Gastroesophageal sphincter (tissue), 4 donors: ENCODE data around the gene RABGGTA. TPM values are rescaled to one million over a fixed set of nuclear protein-coding genes. Genes with fewer than 3 reads are reported as not detected.

Experiments used
- ATAC-seq: fragments of 150-250 bp; one replicate; pipeline ENCODE4 v1.9.1; 2016; ENCODE audit warnings: mild to moderate bottlenecking, moderate library complexity
- H3K27ac ChIP-seq, 4 donors: fragments of 200-600 bp; sonication (generic) in 3 of 4; 1 replicate in 3 of 4; 2 replicates in 1 of 4; pipeline ENCODE4 v1.5.1; 2016 to 2019
- H3K27me3 ChIP-seq: fragments of 200-600 bp; sonication (generic); one replicate; pipeline ENCODE4 v1.5.1; 2019
- H3K36me3 ChIP-seq, 2 donors: fragments of 200-600 bp; sonication (generic); one replicate each; pipeline ENCODE4 v1.5.1; 2019; ENCODE audit warnings: control low read depth in 1 of 2
- H3K4me1 ChIP-seq, 3 donors: fragments of 200-600 bp; sonication (generic); 1 replicate in 2 of 3; 2 replicates in 1 of 3; pipeline ENCODE4 v1.5.1; 2016 to 2019; ENCODE audit warnings: control low read depth in 2 of 3
- H3K4me3 ChIP-seq, 2 donors: fragments of 200-600 bp; sonication (generic); one replicate each; pipeline ENCODE4 v1.5.1; 2019; ENCODE audit warnings: mild to moderate bottlenecking in 1 of 2, moderate library complexity in 1 of 2
- H3K9me3 ChIP-seq, 3 donors: fragments of 200-600 bp; sonication (generic); one replicate each; pipeline ENCODE4 v1.5.1; 2017 to 2019; ENCODE audit warnings: control low read depth in 2 of 3
- CTCF ChIP-seq, 4 experiments: fragments of 200-600 bp in 2 of 4; fragments of 450-650 bp in 2 of 4; sonication (generic) in 1 of 4; IDR thresholded peaks; one replicate each; pipeline ENCODE4 v1.5.1; 2017 to 2019; ENCODE audit warnings: antibody characterized with exemption in 4 of 4, mild to moderate bottlenecking in 2 of 4, moderate library complexity in 2 of 4
- EP300 ChIP-seq: sonication (generic); formaldehyde crosslinking; IDR thresholded peaks from one replicate; pipeline ENCODE4 v1.6.1; 2017; ENCODE audit warnings: antibody characterized with exemption, mild to moderate bottlenecking
- POLR2A ChIP-seq, 2 donors: fragments of 450-650 bp; IDR thresholded peaks; one replicate each; pipeline ENCODE4 v1.6.1; 2017; ENCODE audit warnings: antibody characterized with exemption in 2 of 2, mild to moderate bottlenecking in 2 of 2, moderate library complexity in 1 of 2
- POLR2AphosphoS5 ChIP-seq: sonication (generic); formaldehyde crosslinking; IDR thresholded peaks from one replicate; pipeline ENCODE4 v1.6.1; 2017; ENCODE audit warnings: antibody characterized with exemption
- WGBS, 2 donors: methylation state at CpG; one replicate each; pipeline ENCODE4 v1.1.5; 2018; ENCODE audit warnings: low coverage in 1 of 2; 5-methylcytosine and 5-hydroxymethylcytosine counted together
- total RNA-seq, 4 donors: library from RNA; depleted of rRNA; stranded (reverse); fragments of >200 nt; gene quantifications; one replicate each; pipeline ENCODE4 v1.1.0, GENCODE V29; 2016

RABGGTA gene
- total RNA-seq, 4 donors from 2014 or later: 12.9 to 27.6 (median 16.5) TPM

GRCh38 chr14:24260026-24260779 is 11.2 kb downstream of the RABGGTA start:
- H3K4me3 ChIP-seq: no peak overlapping the region
- TF ChIP-seq CTCF (IDR thresholded peaks at IDR 0.05) (no peak), POLR2AphosphoS5 (no peak), EP300 (no peak), POLR2A (IDR thresholded peaks at IDR 0.05) (no peak)
- no peak overlapping the region for H3K27ac ChIP-seq
- H3K9me3 ChIP-seq: no peaks in the 10 kb centered on the region
- H3K4me1 ChIP-seq: peaks cover 0 to 9% (median 0%) of the 10 kb centered on the region in 3 donors
- no peaks in the 10 kb centered on the region for H3K27me3 ChIP-seq
- 80 to 88% methylated on average over 1 to 7 of the region's 16 CpGs for WGBS, 2 donors
- ATAC-seq: no peak
- peaks cover 0 to 11% of the 10 kb centered on the region in 2 donors for H3K36me3 ChIP-seq

- no peak overlapping the region for H3K4me3 ChIP-seq
- H3K9me3 ChIP-seq: no peaks in the 10 kb centered on the region
- ATAC-seq: no peak
- peaks cover 0 to 9% of the 10 kb centered on the region in 2 donors for H3K36me3 ChIP-seq
- no peak overlapping the region for H3K27ac ChIP-seq
- TF ChIP-seq EP300 (no peak), POLR2AphosphoS5 (no peak), POLR2A (IDR thresholded peaks at IDR 0.05) (no peak), CTCF (IDR thresholded peaks at IDR 0.05) (no peak)
- 90% methylated on average over 6 of the region's 16 CpGs; no CpG with 5 or more reads in 1 of the 2 donors for WGBS, 2 donors
- peaks cover 0 to 9% (median 0%) of the 10 kb centered on the region in 3 donors for H3K4me1 ChIP-seq
- H3K27me3 ChIP-seq: no peaks in the 10 kb centered on the region
Measured at GRCh38 chr14:24259282-24260025, 11.9 kb downstream of the RABGGTA start.

GRCh38 chr14:24258548-24259265 is 12.7 kb downstream of the RABGGTA start:
- ATAC-seq: no peak
- 86 to 91% methylated on average over 3 to 9 of the region's 18 CpGs for WGBS, 2 donors

GRCh38 chr14:24258119-24258518 is 13.3 kb downstream of the RABGGTA start:
- WGBS, 2 donors: 75 to 76% methylated on average over 4 to 5 of the region's 9 CpGs
- no peaks in the 10 kb centered on the region for H3K27me3 ChIP-seq
- no peak overlapping the region for H3K27ac ChIP-seq
- TF ChIP-seq EP300 (no peak), POLR2AphosphoS5 (no peak), CTCF (IDR thresholded peaks at IDR 0.05) (no peak), POLR2A (IDR thresholded peaks at IDR 0.05) (no peak)
- H3K36me3 ChIP-seq: peaks cover 0 to 19% of the 10 kb centered on the region in 2 donors
- no peak overlapping the region for H3K4me3 ChIP-seq
- no peak for ATAC-seq
- no peaks in the 10 kb centered on the region for H3K9me3 ChIP-seq
- peaks cover 0 to 9% (median 0%) of the 10 kb centered on the region in 3 donors for H3K4me1 ChIP-seq

More at GRCh38 chr14:24258548-24259265, 12.7 kb downstream of the RABGGTA start:
- peaks cover 0 to 9% (median 0%) of the 10 kb centered on the region in 3 donors for H3K4me1 ChIP-seq
- no peak overlapping the region for H3K27ac ChIP-seq
- no peak for TF ChIP-seq POLR2A (IDR thresholded peaks at IDR 0.05)
- no peak for TF ChIP-seq POLR2AphosphoS5
- TF ChIP-seq CTCF (IDR thresholded peaks at IDR 0.05): no peak
- TF ChIP-seq EP300: no peak
- H3K9me3 ChIP-seq: no peaks in the 10 kb centered on the region
- peaks cover 0 to 13% of the 10 kb centered on the region in 2 donors for H3K36me3 ChIP-seq
- H3K4me3 ChIP-seq: no peak overlapping the region
- no peaks in the 10 kb centered on the region for H3K27me3 ChIP-seq
